GM20000 (cell line): ENCODE measurements around the gene SERTAD4.
"Not testable (repeated sequence)": the region's sequence is repeated elsewhere in the genome, so short reads cannot be mapped to it uniquely, and the experiment has no call there.

ENCODE experiments used
- DNase-seq: peaks from one replicate; pipeline ENCODE4 v3.0.0; 2012; ENCODE audit warnings: low spot score
- TF ChIP-seq, protein P1 (sequence below): IDR thresholded peaks from 2 replicates; pipeline ENCODE4 v1.5.1; 2012; ENCODE audit warnings: mild to moderate bottlenecking, control low read depth; ENCODE audit errors: extremely low read depth, missing control alignments

The SERTAD4 gene

GRCh38 chr1:210232511-210233215 is at the start of gene SERTAD4:
SERTAD4 (plus strand) TSS chr1:210232796; CDS start chr1:210237961, 5,165 bp downstream.
- DNase-seq: peak; percentile 38
- TF ChIP-seq, protein P1, sequence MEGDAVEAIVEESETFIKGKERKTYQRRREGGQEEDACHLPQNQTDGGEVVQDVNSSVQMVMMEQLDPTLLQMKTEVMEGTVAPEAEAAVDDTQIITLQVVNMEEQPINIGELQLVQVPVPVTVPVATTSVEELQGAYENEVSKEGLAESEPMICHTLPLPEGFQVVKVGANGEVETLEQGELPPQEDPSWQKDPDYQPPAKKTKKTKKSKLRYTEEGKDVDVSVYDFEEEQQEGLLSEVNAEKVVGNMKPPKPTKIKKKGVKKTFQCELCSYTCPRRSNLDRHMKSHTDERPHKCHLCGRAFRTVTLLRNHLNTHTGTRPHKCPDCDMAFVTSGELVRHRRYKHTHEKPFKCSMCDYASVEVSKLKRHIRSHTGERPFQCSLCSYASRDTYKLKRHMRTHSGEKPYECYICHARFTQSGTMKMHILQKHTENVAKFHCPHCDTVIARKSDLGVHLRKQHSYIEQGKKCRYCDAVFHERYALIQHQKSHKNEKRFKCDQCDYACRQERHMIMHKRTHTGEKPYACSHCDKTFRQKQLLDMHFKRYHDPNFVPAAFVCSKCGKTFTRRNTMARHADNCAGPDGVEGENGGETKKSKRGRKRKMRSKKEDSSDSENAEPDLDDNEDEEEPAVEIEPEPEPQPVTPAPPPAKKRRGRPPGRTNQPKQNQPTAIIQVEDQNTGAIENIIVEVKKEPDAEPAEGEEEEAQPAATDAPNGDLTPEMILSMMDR: no peak

DNA sequence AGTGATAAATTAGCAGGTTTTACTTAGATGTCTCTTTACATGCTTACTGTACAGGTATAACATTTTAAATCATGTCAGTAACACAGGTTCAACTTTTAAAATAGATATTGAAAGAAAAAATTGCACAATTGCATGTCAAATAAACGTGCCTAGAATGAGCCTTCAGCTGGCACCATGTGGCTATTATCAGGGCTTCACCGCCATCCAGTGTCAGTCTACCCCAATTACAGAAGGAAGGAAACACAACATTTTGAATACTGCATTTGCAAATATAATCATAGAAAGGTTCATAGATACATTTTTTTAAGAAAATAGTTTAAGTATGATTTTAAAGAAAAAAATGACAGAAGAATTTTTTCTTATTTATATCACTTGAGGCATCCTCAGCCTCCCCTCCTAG is 47.5 kb upstream of the SERTAD4 start:
- TF ChIP-seq, protein P1: no peak
- DNase-seq: no peak

DNA sequence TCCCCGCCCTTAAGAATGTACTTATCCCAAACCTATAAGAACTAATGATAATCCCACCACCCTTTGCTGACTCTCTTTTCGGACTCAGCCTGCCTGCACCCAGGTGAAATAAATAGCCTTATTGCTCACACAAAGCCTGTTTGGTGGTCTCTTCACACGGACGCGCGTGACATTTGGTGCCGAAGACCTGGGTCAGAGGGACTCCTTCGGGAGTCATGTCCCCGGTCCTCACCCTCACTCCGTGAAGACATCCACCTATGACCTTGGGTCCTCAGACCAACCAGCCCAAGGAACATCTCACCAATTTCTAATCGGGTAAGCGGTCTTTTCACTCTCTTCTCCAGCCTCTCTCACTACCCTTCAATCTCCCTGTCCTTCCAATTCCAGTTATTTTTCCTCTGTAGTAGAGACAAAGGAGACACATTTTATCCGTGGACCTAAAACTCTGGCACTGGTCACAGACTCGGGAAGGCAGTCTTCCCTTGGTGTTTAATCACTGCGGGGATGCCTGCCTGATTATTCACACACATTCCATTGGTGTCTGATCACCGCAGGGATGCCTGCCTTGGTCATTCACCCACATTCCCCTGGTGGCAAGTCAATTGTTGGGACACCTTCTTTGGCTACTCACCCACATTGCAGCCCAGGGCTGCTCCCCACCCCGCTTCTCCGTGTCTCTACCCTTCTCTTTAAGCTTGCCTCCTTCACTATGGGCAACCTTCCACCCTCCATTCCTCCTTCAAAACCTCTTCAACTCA is 44.6 kb upstream of the SERTAD4 start:
- DNase-seq: not testable (repeated sequence)

GRCh38 chr1:210189426-210189825 is 43.2 kb upstream of the SERTAD4 start:
- DNase-seq: no peak

GRCh38 chr1:210195635-210196160 is 36.9 kb upstream of the SERTAD4 start:
- DNase-seq: no peak
- TF ChIP-seq, protein P1: no peak

More at GRCh38 chr1:210189426-210189825, 43.2 kb upstream of the SERTAD4 start:
- TF ChIP-seq, protein P1: no peak

GRCh38 chr1:210196266-210196665 is 36.3 kb upstream of the SERTAD4 start:
- DNase-seq: not testable (repeated sequence)

DNA sequence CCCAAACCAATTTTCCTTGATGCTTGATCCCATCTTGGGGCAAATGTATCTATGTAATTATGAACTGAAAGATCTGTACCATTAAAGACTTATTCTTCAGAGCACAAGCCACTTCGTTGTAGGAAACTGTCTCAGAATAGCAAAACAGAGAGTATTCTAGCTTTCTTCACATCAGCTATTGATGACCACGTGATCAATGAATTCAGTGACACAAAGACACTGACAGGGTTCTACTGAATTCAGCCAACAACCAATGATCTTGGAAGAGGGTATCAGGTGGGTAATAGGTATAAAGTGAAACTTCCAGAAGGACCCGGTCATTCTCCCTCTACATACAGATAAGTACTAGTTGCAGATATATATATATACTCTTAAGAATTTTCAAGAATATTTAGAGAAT is 33.8 kb upstream of the SERTAD4 start:
- DNase-seq: no peak
- TF ChIP-seq, protein P1: no peak

DNA sequence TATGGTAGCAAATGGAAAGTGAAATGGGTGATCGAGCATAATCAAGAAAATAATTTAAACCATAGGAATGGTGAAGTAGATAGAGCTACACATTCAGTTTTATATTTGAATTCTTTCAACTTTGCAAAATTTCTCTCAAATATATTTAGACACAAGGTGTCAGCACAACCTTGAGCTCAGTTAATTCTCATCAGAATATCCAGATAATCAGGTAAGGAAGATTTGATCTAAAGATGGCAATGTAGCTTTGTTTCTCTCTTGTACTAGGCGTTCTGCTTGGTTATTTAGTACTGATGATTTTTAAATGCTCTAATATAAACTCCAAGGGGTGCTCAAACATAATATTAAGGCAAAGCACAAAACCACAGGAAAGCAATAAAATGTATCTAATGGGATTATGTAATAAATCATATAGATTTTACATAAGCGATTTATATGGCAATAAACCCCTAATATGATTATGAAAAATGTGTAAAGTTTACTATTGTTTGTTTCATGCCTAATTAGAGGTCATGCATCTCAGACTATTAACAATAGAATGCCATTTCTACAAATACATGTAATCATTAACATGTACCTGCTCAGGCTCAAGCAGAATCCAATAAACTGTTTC is 32.4 kb upstream of the SERTAD4 start:
- TF ChIP-seq, protein P1: no peak
- no peak for DNase-seq
